K562 (cell line): Measurements from ENCODE around the gene CCDC69. TPM values are rescaled to one million over a fixed set of nuclear protein-coding genes. Genes with fewer than 3 reads are reported as not detected.

Experiments
- ARHGAP35 ChIP-seq: fragments of 450-650 bp; IDR thresholded peaks from 2 replicates; pipeline ENCODE4 v1.6.1; 2018; ENCODE audit not compliant: partially characterized antibody
- ATF3 ChIP-seq, 2 experiments: fragments of 450-650 bp in 1 of 2; sonication (generic) in 1 of 2; formaldehyde crosslinking in 1 of 2; IDR thresholded peaks in 1 of 2; conservative IDR thresholded peaks in 1 of 2; 2 replicates each; pipeline versions ENCODE4 v1.6.1 to v1.8.1; 2016 to 2023; ENCODE audit warnings: mild to moderate bottlenecking in 2 of 2, moderate library complexity in 2 of 2, inconsistent platforms in 1 of 2, missing genetic modification reagents in 1 of 2
- CBX5 ChIP-seq: IDR thresholded peaks from 2 replicates; pipeline ENCODE4 v1.6.1; 2014; ENCODE audit warnings: low read depth, borderline replicate concordance
- GABPA ChIP-seq: fragments of 200-800 bp; sonication (Bioruptor generic); conservative IDR thresholded peaks from 2 replicates; pipeline ENCODE4 v1.6.1; 2016; ENCODE audit warnings: low read depth, missing genetic modification characterization, missing compliant biosample characterization
- HIVEP1 ChIP-seq: fragments of 250-450 bp; sonication (Bioruptor Pico); IDR thresholded peaks from 2 replicates; pipeline ENCODE4 v1.4.0; 2020; ENCODE audit warnings: mild to moderate bottlenecking
- HLTF ChIP-seq: fragments of 450-650 bp; IDR thresholded peaks from 2 replicates; pipeline ENCODE4 v1.6.1; 2016
- JUND ChIP-seq, 2 experiments: IDR thresholded peaks; 2 replicates in 1 of 2; 3 replicates in 1 of 2; pipeline ENCODE4 v1.6.1; 2011; ENCODE audit warnings: borderline replicate concordance in 2 of 2, low read depth in 2 of 2, low read length in 2 of 2, improper control_type of control experiment in 1 of 2, missing biosample characterization in 1 of 2, missing genetic modification characterization in 1 of 2, missing genetic modification reagents in 1 of 2
- LCOR ChIP-seq: sonication (generic); formaldehyde crosslinking; IDR thresholded peaks from 2 replicates; pipeline ENCODE4 v1.8.0; 2022; ENCODE audit warnings: mild to moderate bottlenecking, missing genetic modification reagents
- PRMT5 ChIP-seq: sonication (generic); formaldehyde crosslinking; IDR thresholded peaks from 2 replicates; pipeline ENCODE4 v1.5.0; 2020; ENCODE audit warnings: missing genetic modification reagents
- STAG1 ChIP-seq: sonication (generic); formaldehyde crosslinking; IDR thresholded peaks from 2 replicates; pipeline ENCODE4 v1.5.0; 2020; ENCODE audit warnings: missing genetic modification reagents, borderline replicate concordance
- TAF7 ChIP-seq: fragments of 450-650 bp; IDR thresholded peaks from 2 replicates; pipeline ENCODE4 v1.6.1; 2016; ENCODE audit warnings: missing genetic modification characterization, missing compliant biosample characterization
- ZNF586 ChIP-seq: fragments of 450-650 bp; formaldehyde crosslinking; conservative IDR thresholded peaks from 2 replicates; pipeline ENCODE4 v1.4.0; 2020; ENCODE audit warnings: mild to moderate bottlenecking, moderate library complexity
- polyA plus RNA-seq, 8 experiments: library from polyadenylated mRNA; depleted of rRNA in 4 of 8; stranded (reverse) in 5 of 8; unstranded in 3 of 8; fragments of >200 nt; fragmentation: Nextera tagmentation in 2 of 8; fragmentation: Illumina TruSeq in 1 of 8; extraction: Ambion mirVana in 2 of 8; extraction: Trizol in 1 of 8; gene quantifications; 2 replicates each; pipeline versions ENCODE4 v1.2.1 to v1.2.3, GENCODE V29; 2011 to 2014; ENCODE audit warnings: inconsistent platforms in 1 of 8, missing spikeins in 1 of 8
- total RNA-seq, 7 experiments: library from RNA; depleted of rRNA in 6 of 7; stranded (reverse); fragments of >200 nt in 6 of 7; fragmentation: Illumina TruSeq in 2 of 7; extraction: Trizol in 2 of 7; gene quantifications; 2 replicates each; pipeline versions ENCODE4 v1.2.1 to v1.2.3, GENCODE V29; 2011 to 2021; ENCODE audit warnings: low replicate concordance in 1 of 7
- TF ChIP-seq, protein P1 (sequence below): fragments of 450-650 bp; IDR thresholded peaks from 2 replicates; pipeline ENCODE4 v1.6.1; 2016; ENCODE audit warnings: mild to moderate bottlenecking
- TF ChIP-seq, protein P2 (sequence below), 3 experiments: IDR thresholded peaks in 2 of 3; conservative IDR thresholded peaks in 1 of 3; 2 replicates each; pipeline ENCODE4 v1.5.1; 2011 to 2012; ENCODE audit warnings: low read length in 3 of 3, mild to moderate bottlenecking in 3 of 3, control low read depth in 2 of 3, improper control_type of control experiment in 1 of 3, inconsistent platforms in 1 of 3, low read depth in 1 of 3, mixed read lengths in 1 of 3, moderate library complexity in 1 of 3; ENCODE audit not compliant: insufficient read depth in 2 of 3
- TF ChIP-seq, protein P3 (sequence below): sonication (generic); formaldehyde crosslinking; IDR thresholded peaks from 2 replicates; pipeline ENCODE4 v1.8.0; 2022; ENCODE audit warnings: mild to moderate bottlenecking, missing genetic modification reagents, borderline replicate concordance

CCDC69 gene
- total and polyA plus RNA-seq, 9 of the 15 experiments (the other 6 are each of a cell fraction or from before 2014, with no cell fraction given): 0.65 to 12.2 (median 7.6) TPM

DNA sequence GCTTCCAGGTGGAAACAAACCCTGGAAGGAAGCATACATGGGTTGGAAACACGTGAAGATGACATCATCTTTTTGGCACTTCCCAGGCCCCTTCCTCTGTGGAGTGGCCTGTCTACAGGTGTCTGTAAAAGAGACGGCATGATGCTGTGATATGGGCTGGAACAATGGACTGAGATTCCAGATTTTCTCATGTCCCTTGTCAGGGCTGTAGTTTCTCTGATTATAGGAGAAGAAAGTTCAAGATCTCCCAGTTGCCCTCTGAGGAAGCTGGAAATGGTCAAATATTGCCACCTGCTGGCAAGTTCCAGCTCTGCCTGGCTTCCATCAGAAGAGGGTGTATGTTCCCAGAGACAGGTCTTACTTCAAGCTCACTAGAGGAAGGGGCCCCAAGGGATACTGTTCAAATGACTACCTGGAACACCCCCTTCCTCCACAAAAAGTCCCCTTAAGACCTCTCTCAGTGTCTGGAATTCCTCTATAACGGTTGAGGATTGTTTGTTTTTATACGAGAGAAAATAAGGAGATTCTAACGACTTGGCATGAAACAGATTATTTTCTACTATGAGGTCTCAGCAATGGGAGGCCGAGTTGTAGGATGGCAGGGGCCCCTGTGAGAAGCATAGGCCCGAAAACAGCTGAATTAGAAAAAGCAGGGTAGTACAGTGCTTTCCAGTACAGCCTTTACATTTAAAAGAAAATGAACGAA lies 59.1 kb downstream of the CCDC69 start (continued):
- TF ChIP-seq, protein P1, sequence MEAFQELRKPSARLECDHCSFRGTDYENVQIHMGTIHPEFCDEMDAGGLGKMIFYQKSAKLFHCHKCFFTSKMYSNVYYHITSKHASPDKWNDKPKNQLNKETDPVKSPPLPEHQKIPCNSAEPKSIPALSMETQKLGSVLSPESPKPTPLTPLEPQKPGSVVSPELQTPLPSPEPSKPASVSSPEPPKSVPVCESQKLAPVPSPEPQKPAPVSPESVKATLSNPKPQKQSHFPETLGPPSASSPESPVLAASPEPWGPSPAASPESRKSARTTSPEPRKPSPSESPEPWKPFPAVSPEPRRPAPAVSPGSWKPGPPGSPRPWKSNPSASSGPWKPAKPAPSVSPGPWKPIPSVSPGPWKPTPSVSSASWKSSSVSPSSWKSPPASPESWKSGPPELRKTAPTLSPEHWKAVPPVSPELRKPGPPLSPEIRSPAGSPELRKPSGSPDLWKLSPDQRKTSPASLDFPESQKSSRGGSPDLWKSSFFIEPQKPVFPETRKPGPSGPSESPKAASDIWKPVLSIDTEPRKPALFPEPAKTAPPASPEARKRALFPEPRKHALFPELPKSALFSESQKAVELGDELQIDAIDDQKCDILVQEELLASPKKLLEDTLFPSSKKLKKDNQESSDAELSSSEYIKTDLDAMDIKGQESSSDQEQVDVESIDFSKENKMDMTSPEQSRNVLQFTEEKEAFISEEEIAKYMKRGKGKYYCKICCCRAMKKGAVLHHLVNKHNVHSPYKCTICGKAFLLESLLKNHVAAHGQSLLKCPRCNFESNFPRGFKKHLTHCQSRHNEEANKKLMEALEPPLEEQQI: no peak
- TF ChIP-seq JUND (IDR thresholded peaks at IDR 0.05; ENCODE audit: borderline replicate concordance, low read depth, low read length): peak; percentile 66
- TF ChIP-seq JUND (tag; IDR thresholded peaks at IDR 0.05; ENCODE audit: borderline replicate concordance, low read depth, low read length): peak; percentile 57; the same call in 1 of the 3 replicates
- TF ChIP-seq CBX5: no peak
- no peak for TF ChIP-seq PRMT5 (CRISPR knock-in tag)
- TF ChIP-seq ZNF586 (CRISPR knock-in tag): no peak
- no peak for TF ChIP-seq TAF7
- peak; percentile 93 for TF ChIP-seq ATF3 (IDR thresholded peaks at IDR 0.05)
- TF ChIP-seq ATF3 (CRISPR knock-in tag; conservative IDR thresholded peaks at IDR 0.05): no peak
- TF ChIP-seq HIVEP1 (CRISPR knock-in tag): no peak
- no peak for TF ChIP-seq HLTF
- TF ChIP-seq STAG1 (CRISPR knock-in tag): peak; percentile 56; the same call in 1 of the 2 replicates
- TF ChIP-seq, protein P2, sequence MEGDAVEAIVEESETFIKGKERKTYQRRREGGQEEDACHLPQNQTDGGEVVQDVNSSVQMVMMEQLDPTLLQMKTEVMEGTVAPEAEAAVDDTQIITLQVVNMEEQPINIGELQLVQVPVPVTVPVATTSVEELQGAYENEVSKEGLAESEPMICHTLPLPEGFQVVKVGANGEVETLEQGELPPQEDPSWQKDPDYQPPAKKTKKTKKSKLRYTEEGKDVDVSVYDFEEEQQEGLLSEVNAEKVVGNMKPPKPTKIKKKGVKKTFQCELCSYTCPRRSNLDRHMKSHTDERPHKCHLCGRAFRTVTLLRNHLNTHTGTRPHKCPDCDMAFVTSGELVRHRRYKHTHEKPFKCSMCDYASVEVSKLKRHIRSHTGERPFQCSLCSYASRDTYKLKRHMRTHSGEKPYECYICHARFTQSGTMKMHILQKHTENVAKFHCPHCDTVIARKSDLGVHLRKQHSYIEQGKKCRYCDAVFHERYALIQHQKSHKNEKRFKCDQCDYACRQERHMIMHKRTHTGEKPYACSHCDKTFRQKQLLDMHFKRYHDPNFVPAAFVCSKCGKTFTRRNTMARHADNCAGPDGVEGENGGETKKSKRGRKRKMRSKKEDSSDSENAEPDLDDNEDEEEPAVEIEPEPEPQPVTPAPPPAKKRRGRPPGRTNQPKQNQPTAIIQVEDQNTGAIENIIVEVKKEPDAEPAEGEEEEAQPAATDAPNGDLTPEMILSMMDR (IDR thresholded peaks at IDR 0.05 in 2 of 3, conservative IDR thresholded peaks at IDR 0.05 in 1 of 3; ENCODE audit: insufficient read depth in 2 of 3, low read depth in 1 of 3, low read length in 3 of 3): peak; percentile 91 to 98 (median 93)
- no peak for TF ChIP-seq LCOR
- TF ChIP-seq, protein P3, sequence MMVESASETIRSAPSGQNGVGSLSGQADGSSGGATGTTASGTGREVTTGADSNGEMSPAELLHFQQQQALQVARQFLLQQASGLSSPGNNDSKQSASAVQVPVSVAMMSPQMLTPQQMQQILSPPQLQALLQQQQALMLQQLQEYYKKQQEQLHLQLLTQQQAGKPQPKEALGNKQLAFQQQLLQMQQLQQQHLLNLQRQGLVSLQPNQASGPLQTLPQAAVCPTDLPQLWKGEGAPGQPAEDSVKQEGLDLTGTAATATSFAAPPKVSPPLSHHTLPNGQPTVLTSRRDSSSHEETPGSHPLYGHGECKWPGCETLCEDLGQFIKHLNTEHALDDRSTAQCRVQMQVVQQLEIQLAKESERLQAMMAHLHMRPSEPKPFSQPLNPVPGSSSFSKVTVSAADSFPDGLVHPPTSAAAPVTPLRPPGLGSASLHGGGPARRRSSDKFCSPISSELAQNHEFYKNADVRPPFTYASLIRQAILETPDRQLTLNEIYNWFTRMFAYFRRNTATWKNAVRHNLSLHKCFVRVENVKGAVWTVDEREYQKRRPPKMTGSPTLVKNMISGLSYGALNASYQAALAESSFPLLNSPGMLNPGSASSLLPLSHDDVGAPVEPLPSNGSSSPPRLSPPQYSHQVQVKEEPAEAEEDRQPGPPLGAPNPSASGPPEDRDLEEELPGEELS (CRISPR knock-in tag): no peak
- no peak for TF ChIP-seq GABPA (tag)
- no peak for TF ChIP-seq ARHGAP35
